ENCODE data around the gene LGI1. TPM values are rescaled to one million over a fixed set of nuclear protein-coding genes. Genes with fewer than 3 reads are reported as not detected.

LGI1 gene
- total RNA-seq, 2 experiments from 2014 or later, result not detected

GRCh38 chr10:93742633-93743349 is 14.9 kb upstream of the LGI1 start:
- Mint-ChIP-seq H3K36me3 (ENCODE audit: low read depth) (no peaks in the 10 kb centered on the region), H3K27me3 (ENCODE audit: low read depth) (peaks cover 8% of the 10 kb centered on the region), H3K4me3 (no peak overlapping the region), H3K9me3 (no peaks in the 10 kb centered on the region), H3K4me1 (ENCODE audit: low read depth) (no peaks in the 10 kb centered on the region), H3K27ac (no peak overlapping the region)
- CTCF ChIA-PET, result no interaction called here
- no peak for DNase-seq
- intact Hi-C loops (cut with micrococcal nuclease), result no loop called here

- no peak overlapping the region for H3K4me3 Mint-ChIP-seq
- H3K4me1 Mint-ChIP-seq (ENCODE audit: low read depth), result no peaks in the 10 kb centered on the region
- intact Hi-C loops (cut with micrococcal nuclease), result loop anchor here (2.0 kb wide), 1 partner anchor 71 kb away; no protein-coding TSS in a partner anchor
- no peaks in the 10 kb centered on the region for H3K9me3 Mint-ChIP-seq
- H3K27ac Mint-ChIP-seq, result no peak overlapping the region
- peak; percentile 6 for DNase-seq
- no peaks in the 10 kb centered on the region for H3K36me3 Mint-ChIP-seq (ENCODE audit: low read depth)
- H3K27me3 Mint-ChIP-seq (ENCODE audit: low read depth), result peaks cover 5% of the 10 kb centered on the region
- CTCF ChIA-PET, result interaction anchor here (0.6 to 1.2 kb wide), 4 partner anchors 10 to 354 kb away, joined by 3 to 4 read pairs (median 3); no protein-coding TSS in a partner anchor
Observed at GRCh38 chr10:93745408-93746065, 12.2 kb upstream of the LGI1 start.

GRCh38 chr10:93746844-93747284 is 10.9 kb upstream of the LGI1 start:
- intact Hi-C loops (cut with micrococcal nuclease), result loop anchor here (2.0 kb wide), 1 partner anchor 70 kb away; no protein-coding TSS in a partner anchor
- CTCF ChIA-PET, result interaction anchor here (0.6 to 0.7 kb wide), 3 partner anchors 379 to 1620 kb away, joined by 4 to 5 read pairs (median 4); no protein-coding TSS in a partner anchor
- Mint-ChIP-seq H3K4me3 (no peak overlapping the region), H3K27me3 (ENCODE audit: low read depth) (peaks cover 2% of the 10 kb centered on the region), H3K4me1 (ENCODE audit: low read depth) (peaks cover 3% of the 10 kb centered on the region), H3K36me3 (ENCODE audit: low read depth) (no peaks in the 10 kb centered on the region), H3K9me3 (no peaks in the 10 kb centered on the region), H3K27ac (no peak overlapping the region)
- DNase-seq, result no peak

GRCh38 chr10:93749218-93749799 is 8.4 kb upstream of the LGI1 start:
- Mint-ChIP-seq H3K9me3 (no peaks in the 10 kb centered on the region), H3K27me3 (ENCODE audit: low read depth) (peaks cover 2% of the 10 kb centered on the region), H3K27ac (no peak overlapping the region), H3K4me3 (no peak overlapping the region), H3K4me1 (ENCODE audit: low read depth) (peaks cover 4% of the 10 kb centered on the region), H3K36me3 (ENCODE audit: low read depth) (no peaks in the 10 kb centered on the region)
- intact Hi-C loops (cut with micrococcal nuclease), result no loop called here
- DNase-seq, result no peak
- CTCF ChIA-PET, result no interaction called here

- no peak overlapping the region for H3K27ac Mint-ChIP-seq
- H3K27me3 Mint-ChIP-seq (ENCODE audit: low read depth), result no peaks in the 10 kb centered on the region
- intact Hi-C loops (cut with micrococcal nuclease), result no loop called here
- no peaks in the 10 kb centered on the region for H3K36me3 Mint-ChIP-seq (ENCODE audit: low read depth)
- CTCF ChIA-PET, result interaction anchor here (0.5 kb wide), 1 partner anchor 106 kb away, joined by 3 read pairs; no protein-coding TSS in a partner anchor
- H3K4me1 Mint-ChIP-seq (ENCODE audit: low read depth), result peaks cover 9% of the 10 kb centered on the region
- DNase-seq, result no peak
- no peak overlapping the region for H3K4me3 Mint-ChIP-seq
- no peaks in the 10 kb centered on the region for H3K9me3 Mint-ChIP-seq
Observed at GRCh38 chr10:93751124-93751523, 6.6 kb upstream of the LGI1 start.

GRCh38 chr10:93751832-93752231 is 5.9 kb upstream of the LGI1 start:
- peaks cover 2% of the 10 kb centered on the region for H3K27me3 Mint-ChIP-seq (ENCODE audit: low read depth)
- H3K9me3 Mint-ChIP-seq, result no peaks in the 10 kb centered on the region
- no peaks in the 10 kb centered on the region for H3K36me3 Mint-ChIP-seq (ENCODE audit: low read depth)
- H3K27ac Mint-ChIP-seq, result no peak overlapping the region
- no peak overlapping the region for H3K4me3 Mint-ChIP-seq
- peaks cover 9% of the 10 kb centered on the region for H3K4me1 Mint-ChIP-seq (ENCODE audit: low read depth)
- DNase-seq, result no peak
- CTCF ChIA-PET, result interaction anchor here (0.7 kb wide), 1 partner anchor 42 kb away, joined by 3 read pairs; no protein-coding TSS in a partner anchor
- intact Hi-C loops (cut with micrococcal nuclease), result no loop called here

GRCh38 chr10:93752761-93753160 is 5.0 kb upstream of the LGI1 start:
- Mint-ChIP-seq H3K4me3 (no peak overlapping the region), H3K9me3 (no peaks in the 10 kb centered on the region), H3K27ac (no peak overlapping the region), H3K36me3 (ENCODE audit: low read depth) (no peaks in the 10 kb centered on the region), H3K27me3 (ENCODE audit: low read depth) (peaks cover 4% of the 10 kb centered on the region), H3K4me1 (ENCODE audit: low read depth) (peaks cover 11% of the 10 kb centered on the region)
- CTCF ChIA-PET, result interaction anchor here (0.6 kb wide), 1 partner anchor 1528 kb away, joined by 4 read pairs; no protein-coding TSS in a partner anchor
- intact Hi-C loops (cut with micrococcal nuclease), result no loop called here
- DNase-seq, result no peak

- H3K27me3 Mint-ChIP-seq (ENCODE audit: low read depth), result peaks cover 13% of the 10 kb centered on the region
- H3K9me3 Mint-ChIP-seq, result no peaks in the 10 kb centered on the region
- no peaks in the 10 kb centered on the region for H3K36me3 Mint-ChIP-seq (ENCODE audit: low read depth)
- no peak overlapping the region for H3K4me3 Mint-ChIP-seq
- no peak overlapping the region for H3K27ac Mint-ChIP-seq
- intact Hi-C loops (cut with micrococcal nuclease), result no loop called here
- DNase-seq, result no peak
- peaks cover 15% of the 10 kb centered on the region for H3K4me1 Mint-ChIP-seq (ENCODE audit: low read depth)
- CTCF ChIA-PET, result interaction anchor here (0.6 kb wide), 1 partner anchor 1527 kb away, joined by 4 read pairs; no protein-coding TSS in a partner anchor
Observed at GRCh38 chr10:93753621-93754250, 4.0 kb upstream of the LGI1 start.

GRCh38 chr10:93754761-93755160 is 3.0 kb upstream of the LGI1 start:
- Mint-ChIP-seq H3K27ac (no peak overlapping the region), H3K9me3 (no peaks in the 10 kb centered on the region)
- intact Hi-C loops (cut with micrococcal nuclease), result no loop called here

GRCh38 chr10:93755443-93756116 is 2.2 kb upstream of the LGI1 start:
- peaks cover 15% of the 10 kb centered on the region for H3K4me1 Mint-ChIP-seq (ENCODE audit: low read depth)
- H3K27me3 Mint-ChIP-seq (ENCODE audit: low read depth), result peaks cover 23% of the 10 kb centered on the region
- no peak for DNase-seq
- no peaks in the 10 kb centered on the region for H3K9me3 Mint-ChIP-seq
- no peak overlapping the region for H3K27ac Mint-ChIP-seq
- intact Hi-C loops (cut with micrococcal nuclease), result no loop called here
- H3K36me3 Mint-ChIP-seq (ENCODE audit: low read depth), result no peaks in the 10 kb centered on the region
- CTCF ChIA-PET, result interaction anchor here (0.6 kb wide), 1 partner anchor 61 kb away, joined by 3 read pairs; no protein-coding TSS in a partner anchor
- H3K4me3 Mint-ChIP-seq, result no peak overlapping the region

More at GRCh38 chr10:93754761-93755160, 3.0 kb upstream of the LGI1 start:
- Mint-ChIP-seq H3K27me3 (ENCODE audit: low read depth) (peaks cover 18% of the 10 kb centered on the region), H3K4me1 (ENCODE audit: low read depth) (peaks cover 15% of the 10 kb centered on the region), H3K4me3 (no peak overlapping the region), H3K36me3 (ENCODE audit: low read depth) (no peaks in the 10 kb centered on the region)
- CTCF ChIA-PET, result no interaction called here
- no peak for DNase-seq

GRCh38 chr10:93756118-93756517 is 1.6 kb upstream of the LGI1 start:
- CTCF ChIA-PET, result no interaction called here
- Mint-ChIP-seq H3K4me1 (ENCODE audit: low read depth) (peaks cover 15% of the 10 kb centered on the region), H3K27me3 (ENCODE audit: low read depth) (peaks cover 28% of the 10 kb centered on the region), H3K36me3 (ENCODE audit: low read depth) (no peaks in the 10 kb centered on the region), H3K4me3 (no peak overlapping the region), H3K27ac (no peak overlapping the region), H3K9me3 (no peaks in the 10 kb centered on the region)
- DNase-seq, result no peak
- intact Hi-C loops (cut with micrococcal nuclease), result no loop called here
